ENCODE results near the gene BBX. TPM values are rescaled to one million over a fixed set of nuclear protein-coding genes. Genes with fewer than 3 reads are reported as not detected.

The BBX gene
- total and polyA plus RNA-seq, 9 donors: 21.7 to 51.3 (median 41.5) TPM

- no peaks in the 10 kb centered on the region for H3K36me3 ChIP-seq (ENCODE audit: control insufficient read depth, insufficient read depth, low read length)
- H3K9me3 ChIP-seq (replicated peaks; ENCODE audit: control insufficient read depth, low read depth, low read length): no peaks in the 10 kb centered on the region
- H3K4me3 ChIP-seq (ENCODE audit: low read length): no peak overlapping the region
- peak overlapping the region; percentile 53 for H3K27ac ChIP-seq (ENCODE audit: low read length)
- WGBS (ENCODE audit: insufficient coverage): 80% methylated on average over 1 of the region's 4 CpGs
- H3K27me3 ChIP-seq (ENCODE audit: control insufficient read depth, insufficient read depth, low read length): no peaks in the 10 kb centered on the region
- peak; percentile 81 for DNase-seq
- H3K4me1 ChIP-seq (ENCODE audit: control insufficient read depth, insufficient read depth, low read length): peaks cover 4% of the 10 kb centered on the region
Observed at GRCh38 chr3:107662124-107662507, 139.4 kb downstream of the BBX start.

DNA sequence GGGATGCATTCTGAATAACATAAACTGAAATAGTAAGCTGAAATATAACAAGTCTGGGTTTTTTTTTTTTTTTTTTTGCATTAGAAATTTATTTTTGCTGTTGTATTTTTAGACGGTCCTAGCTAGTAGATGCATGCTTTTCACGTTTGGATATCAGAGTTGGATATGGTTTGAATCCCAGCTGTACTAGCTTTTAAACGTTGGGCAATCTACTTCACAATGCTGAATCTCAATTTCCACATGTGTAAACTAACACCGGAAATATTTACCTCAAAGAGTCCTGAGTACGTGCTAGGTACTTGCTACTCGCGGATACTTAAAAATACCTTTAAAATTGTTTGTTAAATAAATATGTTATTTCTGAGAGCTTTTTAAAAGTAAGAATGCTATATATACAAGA, 139.8 kb downstream of the BBX start:
- no peak for DNase-seq
- Histone ChIP-seq H3K4me3 (ENCODE audit: low read length) (no peak overlapping the region), H3K36me3 (ENCODE audit: control insufficient read depth, insufficient read depth, low read length) (no peaks in the 10 kb centered on the region), H3K27ac (ENCODE audit: low read length) (peak overlapping the region; percentile 53), H3K4me1 (ENCODE audit: control insufficient read depth, insufficient read depth, low read length) (peaks cover 4% of the 10 kb centered on the region), H3K27me3 (ENCODE audit: control insufficient read depth, insufficient read depth, low read length) (no peaks in the 10 kb centered on the region), H3K9me3 (replicated peaks; ENCODE audit: control insufficient read depth, low read depth, low read length) (no peaks in the 10 kb centered on the region)
- WGBS (ENCODE audit: insufficient coverage): no CpG with 5 or more reads among the region's 7 CpGs

DNA sequence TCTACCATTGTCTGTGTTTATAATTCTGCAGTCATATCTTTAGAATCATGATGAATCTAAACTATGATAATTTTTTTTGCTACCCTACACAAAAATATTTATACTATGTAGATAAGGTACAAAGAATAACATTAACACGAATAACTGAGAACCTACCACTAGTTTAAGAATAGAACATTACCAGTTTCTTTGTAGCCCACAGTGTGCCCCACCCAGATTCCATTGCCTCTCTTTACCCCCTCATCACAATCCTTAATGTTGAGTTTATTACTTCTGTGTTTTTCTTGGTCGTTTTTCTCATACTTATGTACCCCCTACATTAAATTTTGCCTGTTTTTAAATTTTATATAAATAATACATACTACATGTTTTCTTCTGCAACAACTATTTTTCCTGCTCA, 140.5 kb downstream of the BBX start:
- no CpG with 5 or more reads among the region's 2 CpGs for WGBS (ENCODE audit: insufficient coverage)
- no peaks in the 10 kb centered on the region for H3K36me3 ChIP-seq (ENCODE audit: control insufficient read depth, insufficient read depth, low read length)
- no peak overlapping the region for H3K4me3 ChIP-seq (ENCODE audit: low read length)
- no peak overlapping the region for H3K27ac ChIP-seq (ENCODE audit: low read length)
- DNase-seq: no peak
- peaks cover 4% of the 10 kb centered on the region for H3K4me1 ChIP-seq (ENCODE audit: control insufficient read depth, insufficient read depth, low read length)
- no peaks in the 10 kb centered on the region for H3K9me3 ChIP-seq (replicated peaks; ENCODE audit: control insufficient read depth, low read depth, low read length)
- H3K27me3 ChIP-seq (ENCODE audit: control insufficient read depth, insufficient read depth, low read length): no peaks in the 10 kb centered on the region

DNA sequence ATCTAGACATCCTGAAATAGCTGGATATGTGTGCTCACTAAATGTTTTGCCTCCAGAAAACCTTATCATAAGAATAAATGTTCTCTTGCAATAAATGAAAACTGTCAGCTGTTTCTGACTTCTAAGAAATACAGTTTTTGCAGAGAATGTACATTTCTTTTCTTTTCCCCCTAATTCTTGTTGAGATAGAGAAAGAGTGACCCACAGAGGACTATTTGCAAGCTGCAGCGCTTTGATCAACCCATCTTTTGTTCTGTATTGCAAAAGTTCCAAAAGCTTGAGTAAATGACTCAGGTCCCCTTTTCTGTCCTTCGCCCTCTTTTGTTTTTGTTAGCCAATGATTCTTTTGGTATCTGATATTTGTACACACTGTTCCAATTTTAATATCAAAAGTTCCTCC, 141.9 kb downstream of the BBX start:
- no peaks in the 10 kb centered on the region for H3K9me3 ChIP-seq (replicated peaks; ENCODE audit: control insufficient read depth, low read depth, low read length)
- WGBS (ENCODE audit: insufficient coverage): no CpG with 5 or more reads among the region's 2 CpGs
- no peak overlapping the region for H3K27ac ChIP-seq (ENCODE audit: low read length)
- no peak overlapping the region for H3K4me3 ChIP-seq (ENCODE audit: low read length)
- DNase-seq: no peak
- H3K36me3 ChIP-seq (ENCODE audit: control insufficient read depth, insufficient read depth, low read length): no peaks in the 10 kb centered on the region
- H3K4me1 ChIP-seq (ENCODE audit: control insufficient read depth, insufficient read depth, low read length): peaks cover 4% of the 10 kb centered on the region
- H3K27me3 ChIP-seq (ENCODE audit: control insufficient read depth, insufficient read depth, low read length): no peaks in the 10 kb centered on the region

- Histone ChIP-seq H3K27ac (ENCODE audit: low read length) (no peak overlapping the region), H3K36me3 (ENCODE audit: control insufficient read depth, insufficient read depth, low read length) (no peaks in the 10 kb centered on the region), H3K4me3 (ENCODE audit: low read length) (no peak overlapping the region), H3K27me3 (ENCODE audit: control insufficient read depth, insufficient read depth, low read length) (no peaks in the 10 kb centered on the region), H3K9me3 (replicated peaks; ENCODE audit: control insufficient read depth, low read depth, low read length) (no peaks in the 10 kb centered on the region), H3K4me1 (ENCODE audit: control insufficient read depth, insufficient read depth, low read length) (peaks cover 4% of the 10 kb centered on the region)
- no peak for DNase-seq
- WGBS (ENCODE audit: insufficient coverage): 100% methylated on average over 1 of the region's 4 CpGs
Observed at GRCh38 chr3:107665351-107665750, 142.6 kb downstream of the BBX start.

- Histone ChIP-seq H3K9me3 (replicated peaks; ENCODE audit: control insufficient read depth, low read depth, low read length) (no peaks in the 10 kb centered on the region), H3K4me1 (ENCODE audit: control insufficient read depth, insufficient read depth, low read length) (no peaks in the 10 kb centered on the region), H3K27me3 (ENCODE audit: control insufficient read depth, insufficient read depth, low read length) (no peaks in the 10 kb centered on the region), H3K4me3 (ENCODE audit: low read length) (no peak overlapping the region), H3K36me3 (ENCODE audit: control insufficient read depth, insufficient read depth, low read length) (no peaks in the 10 kb centered on the region), H3K27ac (ENCODE audit: low read length) (no peak overlapping the region)
- no peak for DNase-seq
- WGBS (ENCODE audit: insufficient coverage): no CpG with 5 or more reads among the region's 2 CpGs
Observed at GRCh38 chr3:107666853-107667252, 144.1 kb downstream of the BBX start.

GRCh38 chr3:107668416-107668815, 145.7 kb downstream of the BBX start:
- DNase-seq: no peak
- Histone ChIP-seq H3K4me3 (ENCODE audit: low read length) (no peak overlapping the region), H3K27me3 (ENCODE audit: control insufficient read depth, insufficient read depth, low read length) (no peaks in the 10 kb centered on the region), H3K36me3 (ENCODE audit: control insufficient read depth, insufficient read depth, low read length) (no peaks in the 10 kb centered on the region), H3K9me3 (replicated peaks; ENCODE audit: control insufficient read depth, low read depth, low read length) (no peaks in the 10 kb centered on the region), H3K4me1 (ENCODE audit: control insufficient read depth, insufficient read depth, low read length) (no peaks in the 10 kb centered on the region), H3K27ac (ENCODE audit: low read length) (no peak overlapping the region)
- 100% methylated on average over 1 of the region's 5 CpGs for WGBS (ENCODE audit: insufficient coverage)

GRCh38 chr3:107668963-107669362, 146.2 kb downstream of the BBX start:
- no peaks in the 10 kb centered on the region for H3K9me3 ChIP-seq (replicated peaks; ENCODE audit: control insufficient read depth, low read depth, low read length)
- H3K4me3 ChIP-seq (ENCODE audit: low read length): no peak overlapping the region
- no peaks in the 10 kb centered on the region for H3K4me1 ChIP-seq (ENCODE audit: control insufficient read depth, insufficient read depth, low read length)
- no peaks in the 10 kb centered on the region for H3K36me3 ChIP-seq (ENCODE audit: control insufficient read depth, insufficient read depth, low read length)
- H3K27ac ChIP-seq (ENCODE audit: low read length): no peak overlapping the region
- DNase-seq: no peak
- WGBS (ENCODE audit: insufficient coverage): no CpG with 5 or more reads among the region's 3 CpGs
- H3K27me3 ChIP-seq (ENCODE audit: control insufficient read depth, insufficient read depth, low read length): no peaks in the 10 kb centered on the region

GRCh38 chr3:107669669-107670068, 146.9 kb downstream of the BBX start:
- Histone ChIP-seq H3K27ac (ENCODE audit: low read length) (no peak overlapping the region), H3K4me1 (ENCODE audit: control insufficient read depth, insufficient read depth, low read length) (no peaks in the 10 kb centered on the region), H3K9me3 (replicated peaks; ENCODE audit: control insufficient read depth, low read depth, low read length) (no peaks in the 10 kb centered on the region), H3K36me3 (ENCODE audit: control insufficient read depth, insufficient read depth, low read length) (no peaks in the 10 kb centered on the region), H3K27me3 (ENCODE audit: control insufficient read depth, insufficient read depth, low read length) (no peaks in the 10 kb centered on the region), H3K4me3 (ENCODE audit: low read length) (no peak overlapping the region)
- DNase-seq: no peak
- no CpG with 5 or more reads among the region's 1 CpG for WGBS (ENCODE audit: insufficient coverage)

GRCh38 chr3:107670986-107671385, 148.2 kb downstream of the BBX start:
- Histone ChIP-seq H3K27me3 (ENCODE audit: control insufficient read depth, insufficient read depth, low read length) (no peaks in the 10 kb centered on the region), H3K4me1 (ENCODE audit: control insufficient read depth, insufficient read depth, low read length) (no peaks in the 10 kb centered on the region), H3K36me3 (ENCODE audit: control insufficient read depth, insufficient read depth, low read length) (no peaks in the 10 kb centered on the region), H3K4me3 (ENCODE audit: low read length) (no peak overlapping the region), H3K27ac (ENCODE audit: low read length) (no peak overlapping the region), H3K9me3 (replicated peaks; ENCODE audit: control insufficient read depth, low read depth, low read length) (no peaks in the 10 kb centered on the region)
- no CpG with 5 or more reads among the region's 3 CpGs for WGBS (ENCODE audit: insufficient coverage)
- DNase-seq: no peak

GRCh38 chr3:107674371-107674770, 151.6 kb downstream of the BBX start:
- DNase-seq: peak; percentile 40
- Histone ChIP-seq H3K36me3 (ENCODE audit: control insufficient read depth, insufficient read depth, low read length) (no peaks in the 10 kb centered on the region), H3K27ac (ENCODE audit: low read length) (no peak overlapping the region), H3K9me3 (replicated peaks; ENCODE audit: control insufficient read depth, low read depth, low read length) (no peaks in the 10 kb centered on the region), H3K4me3 (ENCODE audit: low read length) (no peak overlapping the region), H3K27me3 (ENCODE audit: control insufficient read depth, insufficient read depth, low read length) (no peaks in the 10 kb centered on the region), H3K4me1 (ENCODE audit: control insufficient read depth, insufficient read depth, low read length) (no peaks in the 10 kb centered on the region)
- 60% methylated on average over 1 of the region's 7 CpGs for WGBS (ENCODE audit: insufficient coverage)

Measured in muscle of leg (tissue), 11 donors.